Ascending aorta (tissue), 2 donors: ENCODE results near the gene SAPCD2. TPM values are rescaled to one million over a fixed set of nuclear protein-coding genes. Genes with fewer than 3 reads are reported as not detected.
A peak's percentile ranks its signal among the peaks of the same experiment; 100 is the strongest.

ENCODE experiments used
- DNase-seq, 2 donors: peaks; one replicate each; pipeline ENCODE4 v3.0.0-alpha.2; 2019; ENCODE audit warnings: low spot score in 2 of 2
- H3K27ac ChIP-seq, 2 donors: fragments of 200-600 bp; sonication (generic); one replicate each; pipeline ENCODE4 v1.5.1; 2016 to 2017; ENCODE audit warnings: mild to moderate bottlenecking in 1 of 2
- H3K27me3 ChIP-seq: fragments of 200-600 bp; sonication (generic); one replicate; pipeline ENCODE4 v1.5.1; 2017
- H3K36me3 ChIP-seq, 2 donors: fragments of 200-600 bp; sonication (generic); one replicate each; pipeline ENCODE4 v1.5.1; 2016
- H3K4me1 ChIP-seq, 2 donors: fragments of 200-600 bp; sonication (generic); one replicate each; pipeline ENCODE4 v1.5.1; 2016 to 2017; ENCODE audit warnings: mild to moderate bottlenecking in 1 of 2
- H3K4me3 ChIP-seq, 2 donors: fragments of 200-600 bp; sonication (generic); one replicate each; pipeline ENCODE4 v1.5.1; 2016 to 2017; ENCODE audit warnings: mild to moderate bottlenecking in 1 of 2
- H3K9me3 ChIP-seq, 2 donors: fragments of 200-600 bp; sonication (generic); one replicate each; pipeline ENCODE4 v1.5.1; 2016
- intact Hi-C: fragments of 100-400 bp; cut with DNase I; formaldehyde crosslinking; loops from one replicate; pipeline ENCODE4 v1.15.1; 2023
- total RNA-seq: library from RNA; depleted of rRNA; stranded (reverse); fragments of >200 nt; gene quantifications from one replicate; pipeline ENCODE4 v1.1.0, GENCODE V29; 2016
- TF ChIP-seq, protein P1 (sequence below), 3 experiments: fragments of 200-600 bp in 2 of 3; fragments of 450-650 bp in 1 of 3; sonication (generic) in 2 of 3; IDR thresholded peaks; one replicate each; pipeline ENCODE4 v1.5.1; 2016 to 2019; ENCODE audit warnings: antibody characterized with exemption in 3 of 3, mild to moderate bottlenecking in 1 of 3, moderate library complexity in 1 of 3

The SAPCD2 gene
- total RNA-seq, 1 donor from 2014 or later: 8.7 TPM

GRCh38 chr9:137089232-137089947, 19.0 kb upstream of the SAPCD2 start:
- intact Hi-C loops: loop anchor here (5.0 kb wide), 2 partner anchors 97 to 368 kb away; partner anchors contain the start of genes NSMF and PAXX
- no peak for DNase-seq
- TF ChIP-seq, protein P1, sequence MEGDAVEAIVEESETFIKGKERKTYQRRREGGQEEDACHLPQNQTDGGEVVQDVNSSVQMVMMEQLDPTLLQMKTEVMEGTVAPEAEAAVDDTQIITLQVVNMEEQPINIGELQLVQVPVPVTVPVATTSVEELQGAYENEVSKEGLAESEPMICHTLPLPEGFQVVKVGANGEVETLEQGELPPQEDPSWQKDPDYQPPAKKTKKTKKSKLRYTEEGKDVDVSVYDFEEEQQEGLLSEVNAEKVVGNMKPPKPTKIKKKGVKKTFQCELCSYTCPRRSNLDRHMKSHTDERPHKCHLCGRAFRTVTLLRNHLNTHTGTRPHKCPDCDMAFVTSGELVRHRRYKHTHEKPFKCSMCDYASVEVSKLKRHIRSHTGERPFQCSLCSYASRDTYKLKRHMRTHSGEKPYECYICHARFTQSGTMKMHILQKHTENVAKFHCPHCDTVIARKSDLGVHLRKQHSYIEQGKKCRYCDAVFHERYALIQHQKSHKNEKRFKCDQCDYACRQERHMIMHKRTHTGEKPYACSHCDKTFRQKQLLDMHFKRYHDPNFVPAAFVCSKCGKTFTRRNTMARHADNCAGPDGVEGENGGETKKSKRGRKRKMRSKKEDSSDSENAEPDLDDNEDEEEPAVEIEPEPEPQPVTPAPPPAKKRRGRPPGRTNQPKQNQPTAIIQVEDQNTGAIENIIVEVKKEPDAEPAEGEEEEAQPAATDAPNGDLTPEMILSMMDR (IDR thresholded peaks at IDR 0.05): no peak
- peaks cover 0 to 19% of the 10 kb centered on the region in 2 donors for H3K36me3 ChIP-seq
- no peak overlapping the region for H3K27ac ChIP-seq
- H3K9me3 ChIP-seq: no peaks in the 10 kb centered on the region
- H3K27me3 ChIP-seq: no peaks in the 10 kb centered on the region
- no peak overlapping the region for H3K4me3 ChIP-seq
- H3K4me1 ChIP-seq: peaks cover 12 to 17% of the 10 kb centered on the region in 2 donors

- H3K36me3 ChIP-seq: peaks cover 0 to 12% of the 10 kb centered on the region in 2 donors
- no peak overlapping the region for H3K27ac ChIP-seq
- TF ChIP-seq, protein P1 (IDR thresholded peaks at IDR 0.05): no peak
- no peaks in the 10 kb centered on the region for H3K27me3 ChIP-seq
- DNase-seq: no peak
- intact Hi-C loops: loop anchor here (5.0 kb wide), 2 partner anchors 96 to 369 kb away; partner anchors contain the start of genes NSMF and PAXX
- no peak overlapping the region for H3K4me3 ChIP-seq
- H3K9me3 ChIP-seq: no peaks in the 10 kb centered on the region
- H3K4me1 ChIP-seq: peaks cover 12 to 17% of the 10 kb centered on the region in 2 donors
Measured at GRCh38 chr9:137088121-137088520, 17.8 kb upstream of the SAPCD2 start.

- TF ChIP-seq, protein P1 (IDR thresholded peaks at IDR 0.05): no peak
Measured at GRCh38 chr9:137087409-137087925, 17.1 kb upstream of the SAPCD2 start.

DNA sequence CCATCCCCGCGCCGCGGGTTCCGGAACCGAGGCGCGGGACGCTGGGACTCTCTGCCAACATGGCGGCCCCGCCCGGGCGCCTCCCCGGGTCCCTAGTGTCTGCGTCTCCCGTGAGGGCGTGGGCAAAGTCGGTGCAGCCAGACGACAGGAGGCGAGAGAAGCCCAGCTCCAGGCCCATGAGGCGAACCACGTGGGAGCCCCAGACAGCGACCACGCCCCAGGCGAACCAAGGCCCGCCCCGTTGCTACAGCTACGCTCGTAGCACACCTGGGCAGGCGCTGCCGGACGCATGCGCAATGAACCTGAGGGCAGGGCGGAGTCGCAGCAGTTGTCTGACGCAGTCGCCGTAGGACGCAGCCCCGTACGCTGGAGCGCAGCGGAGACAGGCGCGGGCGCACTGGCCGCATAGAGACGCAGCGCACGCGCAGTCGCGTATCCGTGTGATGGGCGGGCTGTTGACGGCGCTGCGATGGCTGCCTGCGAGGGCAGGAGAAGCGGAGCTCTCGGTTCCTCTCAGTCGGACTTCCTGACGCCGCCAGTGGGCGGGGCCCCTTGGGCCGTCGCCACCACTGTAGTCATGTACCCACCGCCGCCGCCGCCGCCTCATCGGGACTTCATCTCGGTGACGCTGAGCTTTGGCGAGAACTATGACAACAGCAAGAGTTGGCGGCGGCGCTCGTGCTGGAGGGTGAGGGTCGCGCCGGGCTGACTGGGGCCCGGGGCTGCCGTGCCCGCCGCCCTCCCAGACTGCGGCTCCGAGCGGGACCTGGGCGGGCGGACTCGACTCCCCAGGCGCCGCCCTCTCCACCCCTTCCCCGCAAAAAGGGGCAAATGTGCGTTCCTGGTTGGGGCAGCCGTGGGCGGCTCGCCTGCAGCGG, 16.4 kb upstream of the SAPCD2 start, which contains the start of gene MAN1B1:
Gene MAN1B1, plus strand, starts transcription at position 455 of the 878 bp plus-strand sequence. Its CDS starts 15 bp downstream, at position 470.
- Histone ChIP-seq H3K4me3 (peak within 1 kb of the TSS; percentile 74 to 99), H3K27me3 (no peaks in the 10 kb centered on the region), H3K4me1 (peaks cover 12 to 17% of the 10 kb centered on the region in 2 donors), H3K9me3 (no peaks in the 10 kb centered on the region), H3K36me3 (peaks cover 0 to 5% of the 10 kb centered on the region in 2 donors), H3K27ac (peak within 1 kb of the TSS; percentile 91 to 96)
- DNase-seq: peak; percentile 94 to 98
- intact Hi-C loops: loop anchor here (1.0 to 5.0 kb wide), 5 partner anchors 94 to 603 kb away; partner anchors contain the start of genes FBXW5, NSMF, PAXX and SEC16A
- TF ChIP-seq, protein P1 (IDR thresholded peaks at IDR 0.05): no peak

More at GRCh38 chr9:137087409-137087925, 17.1 kb upstream of the SAPCD2 start:
- Histone ChIP-seq H3K9me3 (no peaks in the 10 kb centered on the region), H3K27ac (peak overlapping the region; percentile 91 to 96), H3K4me1 (peaks cover 12 to 17% of the 10 kb centered on the region in 2 donors), H3K36me3 (peaks cover 0 to 5% of the 10 kb centered on the region in 2 donors), H3K4me3 (peak overlapping the region; percentile 74 to 99), H3K27me3 (no peaks in the 10 kb centered on the region)
- intact Hi-C loops: loop anchor here (2.0 to 5.0 kb wide), 3 partner anchors 95 to 370 kb away; partner anchors contain the start of genes NSMF, PAXX and TMEM141
- DNase-seq: no peak

GRCh38 chr9:137085920-137086530, 15.7 kb upstream of the SAPCD2 start:
- peaks cover 0 to 4% of the 10 kb centered on the region in 2 donors for H3K36me3 ChIP-seq
- TF ChIP-seq, protein P1 (IDR thresholded peaks at IDR 0.05): no peak
- H3K27ac ChIP-seq: peak overlapping the region; percentile 91 to 96
- H3K4me1 ChIP-seq: peaks cover 12 to 17% of the 10 kb centered on the region in 2 donors
- peak overlapping the region; percentile 74 to 99 for H3K4me3 ChIP-seq
- H3K27me3 ChIP-seq: no peaks in the 10 kb centered on the region
- intact Hi-C loops: loop anchor here (1.0 to 5.0 kb wide), 5 partner anchors 94 to 603 kb away; partner anchors contain the start of genes FBXW5, NSMF, PAXX and SEC16A
- H3K9me3 ChIP-seq: no peaks in the 10 kb centered on the region
- DNase-seq: no peak
